PFSK-1 (cell line): ENCODE data around the gene LRMDA.

Experiments used
- FOXP2 ChIP-seq: optimal IDR thresholded peaks from 2 replicates; pipeline ENCODE3; 2011; ENCODE audit warnings: borderline replicate concordance, control low read depth, inconsistent platforms; ENCODE audit not compliant: insufficient read depth; ENCODE audit errors: extremely low read length, extremely low read depth
- POLR2AphosphoS5 ChIP-seq: IDR thresholded peaks from 2 replicates; pipeline ENCODE4 v1.6.1; 2012; ENCODE audit warnings: low read depth, mild to moderate bottlenecking, control low read depth, low read length, moderate library complexity
- SIN3A ChIP-seq: IDR thresholded peaks from 2 replicates; pipeline ENCODE4 v1.6.1; 2012; ENCODE audit warnings: mild to moderate bottlenecking, low read length, moderate library complexity, borderline replicate concordance; ENCODE audit not compliant: insufficient read depth
- TAF1 ChIP-seq: IDR thresholded peaks from 2 replicates; pipeline ENCODE4 v1.6.1; 2012; ENCODE audit warnings: low read length, control low read depth, borderline replicate concordance; ENCODE audit not compliant: insufficient read depth
- TF ChIP-seq, protein P1 (sequence below), 2 experiments: IDR thresholded peaks; 2 replicates each; pipeline versions ENCODE4 v1.6.1 to v1.8.0; 2011 to 2012; ENCODE audit warnings: low read depth in 2 of 2, low read length in 2 of 2, control low read depth in 1 of 2, inconsistent platforms in 1 of 2, mild to moderate bottlenecking in 1 of 2, moderate library complexity in 1 of 2; ENCODE audit not compliant: insufficient read depth in 1 of 2

The LRMDA gene

DNA sequence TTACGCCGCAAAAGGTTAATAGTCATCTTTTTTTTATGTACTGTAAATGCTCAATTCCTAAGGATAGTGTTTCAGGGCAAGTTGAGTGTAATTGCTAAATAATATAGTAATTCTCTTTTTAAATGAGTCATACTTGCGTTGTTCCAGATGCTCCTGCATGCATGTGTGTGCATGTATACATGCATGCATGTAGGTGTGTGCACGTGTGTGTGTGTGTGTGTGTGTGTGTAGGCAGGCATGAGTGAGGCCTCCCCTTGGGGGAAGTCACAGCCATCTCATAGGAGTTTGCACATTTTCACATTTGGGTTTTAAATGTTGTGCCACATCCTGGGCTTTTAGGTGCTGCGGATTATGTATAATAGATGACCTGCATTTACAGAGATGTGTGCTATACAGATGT is 1110.4 kb downstream of the LRMDA start:
- no peak for TF ChIP-seq TAF1

DNA sequence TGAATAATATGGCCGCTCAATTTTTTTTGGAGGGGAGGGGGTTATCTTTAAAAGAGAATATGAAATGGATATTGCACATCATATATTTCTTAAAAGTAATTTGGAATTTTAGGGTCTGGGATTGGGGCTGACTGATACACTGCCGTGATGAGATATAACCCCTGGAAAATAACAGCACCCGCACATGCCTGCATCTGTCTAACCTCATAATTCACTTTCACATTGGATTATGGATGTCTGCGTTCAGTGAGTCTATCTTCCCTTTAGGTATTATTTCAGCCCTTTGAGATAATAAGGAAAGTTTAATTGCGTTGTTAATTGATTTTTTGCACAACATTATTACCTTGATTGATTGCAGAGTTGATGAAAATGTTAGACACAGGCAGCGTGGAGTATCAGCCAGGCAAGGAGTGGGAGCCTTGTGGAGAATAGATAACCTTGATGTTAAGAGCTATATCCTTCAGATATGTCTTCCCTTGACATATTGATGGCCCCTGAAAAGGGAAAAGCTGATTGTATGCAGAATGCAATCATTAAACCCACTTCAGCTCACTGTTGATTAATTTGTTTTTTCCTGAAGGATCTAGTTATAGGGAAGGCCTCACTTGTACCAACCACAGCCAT is 1111.0 kb downstream of the LRMDA start:
- TF ChIP-seq SIN3A (no peak), FOXP2 (no peak), TAF1 (no peak), POLR2AphosphoS5 (no peak)
- TF ChIP-seq, protein P1, sequence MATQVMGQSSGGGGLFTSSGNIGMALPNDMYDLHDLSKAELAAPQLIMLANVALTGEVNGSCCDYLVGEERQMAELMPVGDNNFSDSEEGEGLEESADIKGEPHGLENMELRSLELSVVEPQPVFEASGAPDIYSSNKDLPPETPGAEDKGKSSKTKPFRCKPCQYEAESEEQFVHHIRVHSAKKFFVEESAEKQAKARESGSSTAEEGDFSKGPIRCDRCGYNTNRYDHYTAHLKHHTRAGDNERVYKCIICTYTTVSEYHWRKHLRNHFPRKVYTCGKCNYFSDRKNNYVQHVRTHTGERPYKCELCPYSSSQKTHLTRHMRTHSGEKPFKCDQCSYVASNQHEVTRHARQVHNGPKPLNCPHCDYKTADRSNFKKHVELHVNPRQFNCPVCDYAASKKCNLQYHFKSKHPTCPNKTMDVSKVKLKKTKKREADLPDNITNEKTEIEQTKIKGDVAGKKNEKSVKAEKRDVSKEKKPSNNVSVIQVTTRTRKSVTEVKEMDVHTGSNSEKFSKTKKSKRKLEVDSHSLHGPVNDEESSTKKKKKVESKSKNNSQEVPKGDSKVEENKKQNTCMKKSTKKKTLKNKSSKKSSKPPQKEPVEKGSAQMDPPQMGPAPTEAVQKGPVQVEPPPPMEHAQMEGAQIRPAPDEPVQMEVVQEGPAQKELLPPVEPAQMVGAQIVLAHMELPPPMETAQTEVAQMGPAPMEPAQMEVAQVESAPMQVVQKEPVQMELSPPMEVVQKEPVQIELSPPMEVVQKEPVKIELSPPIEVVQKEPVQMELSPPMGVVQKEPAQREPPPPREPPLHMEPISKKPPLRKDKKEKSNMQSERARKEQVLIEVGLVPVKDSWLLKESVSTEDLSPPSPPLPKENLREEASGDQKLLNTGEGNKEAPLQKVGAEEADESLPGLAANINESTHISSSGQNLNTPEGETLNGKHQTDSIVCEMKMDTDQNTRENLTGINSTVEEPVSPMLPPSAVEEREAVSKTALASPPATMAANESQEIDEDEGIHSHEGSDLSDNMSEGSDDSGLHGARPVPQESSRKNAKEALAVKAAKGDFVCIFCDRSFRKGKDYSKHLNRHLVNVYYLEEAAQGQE (IDR thresholded peaks at IDR 0.05; ENCODE audit: insufficient read depth in 1 of 2, low read depth in 2 of 2, low read length in 2 of 2) = no peak

DNA sequence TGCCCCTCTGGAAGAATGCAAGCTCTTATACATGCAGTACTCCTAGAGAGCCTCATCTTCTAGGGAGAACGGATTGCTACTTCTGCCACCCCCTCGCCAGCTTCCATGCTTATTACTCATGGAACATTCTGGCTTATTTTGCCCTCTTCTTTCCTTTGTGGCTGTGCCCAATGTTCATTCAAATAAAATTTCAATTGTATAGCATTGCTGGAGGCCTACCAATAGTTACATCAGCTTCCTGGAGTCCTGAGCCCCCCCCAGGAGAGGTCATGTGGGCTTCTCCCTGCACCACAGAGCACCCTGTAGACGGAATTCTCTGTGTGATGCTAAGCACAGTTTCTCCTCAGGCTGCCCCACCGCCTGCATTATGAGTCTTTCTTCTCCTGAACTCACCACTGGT is 1112.2 kb downstream of the LRMDA start:
- no peak for TF ChIP-seq POLR2AphosphoS5
- TF ChIP-seq, protein P1 (IDR thresholded peaks at IDR 0.05; ENCODE audit: insufficient read depth in 1 of 2, low read depth in 2 of 2, low read length in 2 of 2) = no peak
- no peak for TF ChIP-seq SIN3A
- no peak for TF ChIP-seq FOXP2
- no peak for TF ChIP-seq TAF1

DNA sequence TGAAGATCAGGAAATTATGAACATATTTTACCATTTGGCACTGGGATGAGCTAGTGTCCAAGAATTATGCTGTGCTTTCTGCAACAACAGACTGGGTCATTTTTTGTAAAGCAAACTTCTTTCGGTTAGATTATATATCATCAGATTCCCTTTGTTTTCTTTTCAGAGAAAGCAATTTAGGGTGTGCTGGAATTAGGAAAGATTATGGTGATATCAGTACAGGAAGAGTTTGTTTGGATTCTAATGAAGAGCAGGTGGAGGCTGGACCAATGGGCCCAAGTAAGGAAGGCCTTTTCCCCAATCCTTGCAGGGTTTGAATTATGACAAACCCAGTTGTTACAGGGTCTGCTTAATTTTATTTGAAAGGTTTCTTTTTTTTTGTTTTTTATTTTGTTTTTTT is 1113.4 kb downstream of the LRMDA start:
- TF ChIP-seq FOXP2 (no peak), SIN3A (no peak), TAF1 (no peak), POLR2AphosphoS5 (no peak)
- TF ChIP-seq, protein P1 (IDR thresholded peaks at IDR 0.05; ENCODE audit: insufficient read depth in 1 of 2, low read depth in 2 of 2, low read length in 2 of 2) = no peak

DNA sequence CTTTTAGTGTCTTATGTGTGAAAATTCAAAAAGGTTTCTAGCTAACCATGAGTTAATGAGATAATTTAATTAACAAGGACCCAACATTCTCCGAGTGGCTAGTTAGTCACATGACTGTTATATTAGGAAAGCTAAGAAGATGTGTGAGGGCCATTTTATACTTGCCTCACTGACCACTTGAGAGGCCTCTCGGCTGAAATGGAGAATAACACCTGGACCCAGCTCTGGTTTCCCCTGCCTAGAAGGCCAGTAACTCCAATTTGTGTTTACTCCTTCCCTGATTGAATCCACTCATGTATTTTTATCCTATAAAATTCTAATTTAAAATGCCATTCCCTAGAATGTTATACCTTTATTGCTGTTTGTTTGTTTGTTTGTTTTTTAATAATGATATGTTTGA is 1115.0 kb downstream of the LRMDA start:
- no peak for TF ChIP-seq TAF1
- TF ChIP-seq, protein P1 (IDR thresholded peaks at IDR 0.05; ENCODE audit: insufficient read depth in 1 of 2, low read depth in 2 of 2, low read length in 2 of 2) = no peak
- TF ChIP-seq POLR2AphosphoS5 = no peak
- no peak for TF ChIP-seq SIN3A
- no peak for TF ChIP-seq FOXP2
